GM12878 (cell line): ENCODE measurements around the gene RASGRF1. TPM values are rescaled to one million over a fixed set of nuclear protein-coding genes. Genes with fewer than 3 reads are reported as not detected.

Source experiments
- ATAC-seq: fragments of 200-7000 bp; cut with Tn5 transposase; 3 replicates; pipeline ENCODE4 v1.9.1; 2020; ENCODE audit warnings: mild to moderate bottlenecking, moderate library complexity
- BruUV-seq: library from RNA; stranded (reverse); fragments of 400-500 nt; replicated peaks from 2 replicates; lab custom pipeline; 2021; lab: Mats Ljungman, UMichigan
- CTCF ChIA-PET: fragments of 300-600 bp; sonication (Branson Sonifier 250); formaldehyde crosslinking; extraction: SDS; loops from one replicate; lab custom pipeline; 2021; ENCODE audit warnings: inconsistent platforms; lab: Yijun Ruan, JAX
- POLR2A ChIA-PET: fragments of 350-600 bp; formaldehyde crosslinking; extraction: SDS; loops from one replicate; lab custom pipeline; 2021; ENCODE audit warnings: inconsistent platforms; lab: Charles Lee
- RAD21 ChIA-PET: fragments of 300-600 bp; sonication (Branson Sonifier 250); formaldehyde crosslinking; loops from one replicate; lab custom pipeline; 2023; ENCODE audit warnings: antibody characterized with exemption; ENCODE audit not compliant: unreplicated experiment; lab: Charles Lee
- SMC1A ChIA-PET: fragments of 300-600 bp; sonication (Branson Sonifier 250); formaldehyde crosslinking; loops from one replicate; lab custom pipeline; 2023; ENCODE audit not compliant: unreplicated experiment, uncharacterized antibody; lab: Charles Lee
- DNase-seq: peaks from one replicate; pipeline ENCODE4 v3.0.0-alpha.2; 2011; ENCODE audit warnings: low read depth, low spot score
- FAIRE-seq: peaks from 3 replicates; lab custom pipeline; 2011; peaks lifted over from hg19 to GRCh38; lab: Jason Lieb, UNC
- H2AFZ ChIP-seq: 2 replicates; pipeline ENCODE4 v1.6.0; 2011; ENCODE audit warnings: low read depth, low read length, control low read depth; ENCODE audit not compliant: control insufficient read depth
- H3K27ac ChIP-seq: 2 replicates; pipeline ENCODE4 v1.5.1; 2011; ENCODE audit warnings: control low read depth; ENCODE audit not compliant: control insufficient read depth, insufficient read depth
- H3K27me3 ChIP-seq, 2 experiments: replicated peaks in 1 of 2; 2 replicates each; pipeline versions ENCODE4 v1.6.0 to v1.6.1; 2011; ENCODE audit warnings: low read length in 1 of 2; ENCODE audit not compliant: control insufficient read depth in 2 of 2, insufficient read depth in 2 of 2
- H3K36me3 ChIP-seq, 2 experiments: 2 replicates each; pipeline ENCODE4 v1.5.1; 2011; ENCODE audit warnings: low read length in 1 of 2; ENCODE audit not compliant: control insufficient read depth in 2 of 2, insufficient read depth in 2 of 2
- H3K4me1 ChIP-seq: 2 replicates; pipeline ENCODE4 v1.6.1; 2011; ENCODE audit warnings: mild to moderate bottlenecking, low read length, moderate library complexity, mixed read lengths; ENCODE audit not compliant: control insufficient read depth, insufficient read depth
- H3K4me2 ChIP-seq: 2 replicates; pipeline ENCODE4 v1.6.0; 2011; ENCODE audit warnings: control low read depth; ENCODE audit not compliant: control insufficient read depth, insufficient read depth
- H3K4me3 ChIP-seq: fragments of 200-600 bp; sonication (generic); 2 replicates; pipeline ENCODE4 v1.5.1; 2016
- H3K79me2 ChIP-seq: 2 replicates; pipeline ENCODE4 v1.6.0; 2011; ENCODE audit warnings: low read length; ENCODE audit not compliant: control insufficient read depth, insufficient read depth
- H3K9ac ChIP-seq: 2 replicates; pipeline ENCODE4 v1.8.0; 2011; ENCODE audit warnings: low read length, control low read depth, mixed read lengths; ENCODE audit not compliant: control insufficient read depth, insufficient read depth
- H3K9me3 ChIP-seq: replicated peaks from 3 replicates; pipeline ENCODE4 v1.5.1; 2011; ENCODE audit warnings: mild to moderate bottlenecking, low read length; ENCODE audit not compliant: control insufficient read depth, insufficient read depth
- H4K20me1 ChIP-seq: 2 replicates; pipeline ENCODE4 v1.6.0; 2011; ENCODE audit not compliant: control insufficient read depth, insufficient read depth
- BACH1 ChIP-seq: fragments of 450-650 bp; IDR thresholded peaks from 2 replicates; pipeline ENCODE4 v1.6.1; 2017; ENCODE audit warnings: mild to moderate bottlenecking, borderline replicate concordance
- CHD1 ChIP-seq: IDR thresholded peaks from 2 replicates; pipeline ENCODE4 v1.6.1; 2012; ENCODE audit warnings: low read depth, low read length, improper control_type of control experiment
- HDAC2 ChIP-seq: fragments of 200-600 bp; sonication (generic); IDR thresholded peaks from 2 replicates; pipeline ENCODE4 v1.6.1; 2017
- KDM1A ChIP-seq: fragments of 200-600 bp; sonication (generic); IDR thresholded peaks from 2 replicates; pipeline ENCODE4 v1.6.1; 2016; ENCODE audit warnings: borderline replicate concordance
- MTA3 ChIP-seq: IDR thresholded peaks from 2 replicates; pipeline ENCODE4 v1.6.1; 2012; ENCODE audit warnings: low read length, inconsistent platforms, borderline replicate concordance
- NR2C1 ChIP-seq: fragments of 450-650 bp; IDR thresholded peaks from 2 replicates; pipeline ENCODE4 v1.6.1; 2017; ENCODE audit warnings: antibody characterized with exemption, mild to moderate bottlenecking, moderate library complexity
- POLR2AphosphoS2 ChIP-seq: IDR thresholded peaks from 2 replicates; pipeline ENCODE4 v1.6.1; 2011; ENCODE audit warnings: low read depth, mild to moderate bottlenecking, low read length, improper control_type of control experiment, moderate library complexity
- RB1 ChIP-seq: fragments of 450-650 bp; formaldehyde crosslinking; IDR thresholded peaks from 2 replicates; pipeline ENCODE4 v1.6.1; 2017; ENCODE audit warnings: mild to moderate bottlenecking, borderline replicate concordance
- SIN3A ChIP-seq: IDR thresholded peaks from 2 replicates; pipeline ENCODE4 v1.6.1; 2012; ENCODE audit warnings: low read depth, low read length, improper control_type of control experiment
- SUPT20H ChIP-seq: IDR thresholded peaks from 2 replicates; pipeline ENCODE4 v1.6.1; 2011; ENCODE audit warnings: low read depth, mild to moderate bottlenecking, low read length, moderate library complexity, borderline replicate concordance; ENCODE audit not compliant: control insufficient read depth
- ZNF384 ChIP-seq: IDR thresholded peaks from 2 replicates; pipeline ENCODE4 v1.6.1; 2012; ENCODE audit warnings: low read depth, mild to moderate bottlenecking, low read length, improper control_type of control experiment, borderline replicate concordance
- WGBS: methylation state at CpG from one replicate; pipeline ENCODE4 v1.1.6; 2016; ENCODE audit warnings: low lambda C conversion rate; ENCODE audit not compliant: insufficient replicate concordance, insufficient coverage; ENCODE audit errors: missing lambda C conversion rate; 5-methylcytosine and 5-hydroxymethylcytosine counted together
- in situ Hi-C: fragments of 300-500 bp; cut with MboI; formaldehyde crosslinking; loops from 9 replicates; pipeline ENCODE4 v1.14.3; 2018; ENCODE audit warnings: mixed read lengths
- intact Hi-C: fragments of 100-400 bp; cut with micrococcal nuclease; formaldehyde crosslinking; loops from one replicate; pipeline ENCODE4 v1.14.2; 2022; ENCODE audit not compliant: unreplicated experiment
- polyA plus RNA-seq, 11 experiments: library from polyadenylated mRNA; depleted of rRNA in 4 of 11; unstranded in 6 of 11; stranded (reverse) in 5 of 11; fragments of >200 nt; fragmentation: Nextera tagmentation in 4 of 11; fragmentation: Illumina TruSeq in 1 of 11; extraction: Ambion mirVana in 4 of 11; extraction: Trizol in 1 of 11; gene quantifications; 1 replicate in 1 of 11; 2 replicates in 10 of 11; pipeline versions ENCODE4 v1.2.1 to v1.2.3, GENCODE V29; 2011 to 2016; ENCODE audit warnings: inconsistent platforms in 2 of 11, missing spikeins in 2 of 11, low read depth in 1 of 11
- total RNA-seq, 4 experiments: library from RNA; depleted of rRNA in 3 of 4; stranded (reverse); fragments of >200 nt in 3 of 4; fragmentation: Illumina TruSeq in 1 of 4; extraction: Trizol in 1 of 4; gene quantifications; 2 replicates each; pipeline versions ENCODE4 v1.2.1 to v1.2.3, GENCODE V29; 2013 to 2021
- TF ChIP-seq, protein P1 (sequence below): fragments of 450-650 bp; IDR thresholded peaks from 2 replicates; pipeline ENCODE4 v1.6.1; 2017; ENCODE audit warnings: mild to moderate bottlenecking
- TF ChIP-seq, protein P2 (sequence below): fragments of 150-350 bp; IDR thresholded peaks from 2 replicates; pipeline ENCODE4 v1.6.1; 2014; ENCODE audit warnings: mild to moderate bottlenecking, low read depth, low read length
- TF ChIP-seq, protein P3 (sequence below): IDR thresholded peaks from 2 replicates; pipeline ENCODE4 v1.6.1; 2012; ENCODE audit warnings: improper control_type of control experiment, low read depth, low read length; ENCODE audit not compliant: insufficient replicate concordance

RASGRF1 gene
- total and polyA plus RNA-seq, 10 of the 15 experiments (the other 5 are each of a cell fraction or from before 2014, with no cell fraction given): 0.20 to 1.9 (median 0.86) TPM

DNA sequence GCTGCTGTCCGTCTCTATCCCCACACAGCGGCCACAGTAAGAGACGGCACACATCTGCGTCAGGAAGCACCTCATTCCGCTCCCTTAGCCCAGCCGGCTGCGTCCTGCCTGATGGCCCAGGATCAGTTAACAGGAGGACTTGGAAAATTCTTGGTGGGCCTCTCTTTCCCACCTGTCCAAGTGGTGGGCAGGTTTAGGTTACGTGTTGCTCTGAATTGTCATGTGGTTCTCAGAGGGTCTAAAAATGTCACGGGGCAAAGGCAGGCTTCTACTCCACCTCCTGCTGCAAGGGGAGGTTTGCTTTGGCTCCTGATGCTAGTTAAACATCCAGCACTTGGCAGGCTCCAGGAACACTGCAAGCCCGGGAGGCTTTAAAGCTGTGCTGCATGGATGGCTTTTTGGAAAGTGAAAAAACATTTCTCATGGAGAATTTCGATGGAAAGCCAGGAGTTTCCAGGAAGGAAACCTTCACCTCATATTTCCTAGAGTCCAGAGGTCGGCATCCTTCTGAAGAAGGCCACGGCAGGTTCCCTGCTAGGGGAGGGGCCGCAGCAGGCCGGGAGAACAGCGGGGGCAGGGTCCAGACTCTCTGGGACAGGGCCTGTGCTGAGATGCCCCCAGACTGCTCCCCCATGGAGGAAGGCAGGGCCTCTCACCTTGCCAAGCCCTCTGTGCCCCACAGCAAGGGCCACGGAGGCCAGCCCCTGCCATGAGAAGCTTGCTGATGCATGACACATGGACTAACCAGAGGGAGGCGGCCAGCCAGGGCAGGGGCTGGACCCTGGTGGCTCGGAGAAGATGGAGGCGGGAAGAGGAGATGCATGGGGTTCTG lies 156.5 kb downstream of the RASGRF1 start:
- no peak for FAIRE-seq
- intact Hi-C loops: no loop called here
- RAD21 ChIA-PET: interaction anchor here (1.1 kb wide), 1 partner anchor 73 kb away, joined by 3 read pairs; no protein-coding TSS in a partner anchor
- TF ChIP-seq POLR2AphosphoS2 (no peak), HDAC2 (no peak), ZNF384 (no peak), KDM1A (no peak), MTA3 (no peak), CHD1 (no peak), BACH1 (no peak), SIN3A (no peak), RB1 (no peak), NR2C1 (no peak), SUPT20H (no peak)
- TF ChIP-seq, protein P1, sequence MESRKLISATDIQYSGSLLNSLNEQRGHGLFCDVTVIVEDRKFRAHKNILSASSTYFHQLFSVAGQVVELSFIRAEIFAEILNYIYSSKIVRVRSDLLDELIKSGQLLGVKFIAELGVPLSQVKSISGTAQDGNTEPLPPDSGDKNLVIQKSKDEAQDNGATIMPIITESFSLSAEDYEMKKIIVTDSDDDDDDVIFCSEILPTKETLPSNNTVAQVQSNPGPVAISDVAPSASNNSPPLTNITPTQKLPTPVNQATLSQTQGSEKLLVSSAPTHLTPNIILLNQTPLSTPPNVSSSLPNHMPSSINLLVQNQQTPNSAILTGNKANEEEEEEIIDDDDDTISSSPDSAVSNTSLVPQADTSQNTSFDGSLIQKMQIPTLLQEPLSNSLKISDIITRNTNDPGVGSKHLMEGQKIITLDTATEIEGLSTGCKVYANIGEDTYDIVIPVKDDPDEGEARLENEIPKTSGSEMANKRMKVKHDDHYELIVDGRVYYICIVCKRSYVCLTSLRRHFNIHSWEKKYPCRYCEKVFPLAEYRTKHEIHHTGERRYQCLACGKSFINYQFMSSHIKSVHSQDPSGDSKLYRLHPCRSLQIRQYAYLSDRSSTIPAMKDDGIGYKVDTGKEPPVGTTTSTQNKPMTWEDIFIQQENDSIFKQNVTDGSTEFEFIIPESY: no peak
- TF ChIP-seq, protein P2, sequence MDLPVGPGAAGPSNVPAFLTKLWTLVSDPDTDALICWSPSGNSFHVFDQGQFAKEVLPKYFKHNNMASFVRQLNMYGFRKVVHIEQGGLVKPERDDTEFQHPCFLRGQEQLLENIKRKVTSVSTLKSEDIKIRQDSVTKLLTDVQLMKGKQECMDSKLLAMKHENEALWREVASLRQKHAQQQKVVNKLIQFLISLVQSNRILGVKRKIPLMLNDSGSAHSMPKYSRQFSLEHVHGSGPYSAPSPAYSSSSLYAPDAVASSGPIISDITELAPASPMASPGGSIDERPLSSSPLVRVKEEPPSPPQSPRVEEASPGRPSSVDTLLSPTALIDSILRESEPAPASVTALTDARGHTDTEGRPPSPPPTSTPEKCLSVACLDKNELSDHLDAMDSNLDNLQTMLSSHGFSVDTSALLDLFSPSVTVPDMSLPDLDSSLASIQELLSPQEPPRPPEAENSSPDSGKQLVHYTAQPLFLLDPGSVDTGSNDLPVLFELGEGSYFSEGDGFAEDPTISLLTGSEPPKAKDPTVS: no peak
- TF ChIP-seq, protein P3, sequence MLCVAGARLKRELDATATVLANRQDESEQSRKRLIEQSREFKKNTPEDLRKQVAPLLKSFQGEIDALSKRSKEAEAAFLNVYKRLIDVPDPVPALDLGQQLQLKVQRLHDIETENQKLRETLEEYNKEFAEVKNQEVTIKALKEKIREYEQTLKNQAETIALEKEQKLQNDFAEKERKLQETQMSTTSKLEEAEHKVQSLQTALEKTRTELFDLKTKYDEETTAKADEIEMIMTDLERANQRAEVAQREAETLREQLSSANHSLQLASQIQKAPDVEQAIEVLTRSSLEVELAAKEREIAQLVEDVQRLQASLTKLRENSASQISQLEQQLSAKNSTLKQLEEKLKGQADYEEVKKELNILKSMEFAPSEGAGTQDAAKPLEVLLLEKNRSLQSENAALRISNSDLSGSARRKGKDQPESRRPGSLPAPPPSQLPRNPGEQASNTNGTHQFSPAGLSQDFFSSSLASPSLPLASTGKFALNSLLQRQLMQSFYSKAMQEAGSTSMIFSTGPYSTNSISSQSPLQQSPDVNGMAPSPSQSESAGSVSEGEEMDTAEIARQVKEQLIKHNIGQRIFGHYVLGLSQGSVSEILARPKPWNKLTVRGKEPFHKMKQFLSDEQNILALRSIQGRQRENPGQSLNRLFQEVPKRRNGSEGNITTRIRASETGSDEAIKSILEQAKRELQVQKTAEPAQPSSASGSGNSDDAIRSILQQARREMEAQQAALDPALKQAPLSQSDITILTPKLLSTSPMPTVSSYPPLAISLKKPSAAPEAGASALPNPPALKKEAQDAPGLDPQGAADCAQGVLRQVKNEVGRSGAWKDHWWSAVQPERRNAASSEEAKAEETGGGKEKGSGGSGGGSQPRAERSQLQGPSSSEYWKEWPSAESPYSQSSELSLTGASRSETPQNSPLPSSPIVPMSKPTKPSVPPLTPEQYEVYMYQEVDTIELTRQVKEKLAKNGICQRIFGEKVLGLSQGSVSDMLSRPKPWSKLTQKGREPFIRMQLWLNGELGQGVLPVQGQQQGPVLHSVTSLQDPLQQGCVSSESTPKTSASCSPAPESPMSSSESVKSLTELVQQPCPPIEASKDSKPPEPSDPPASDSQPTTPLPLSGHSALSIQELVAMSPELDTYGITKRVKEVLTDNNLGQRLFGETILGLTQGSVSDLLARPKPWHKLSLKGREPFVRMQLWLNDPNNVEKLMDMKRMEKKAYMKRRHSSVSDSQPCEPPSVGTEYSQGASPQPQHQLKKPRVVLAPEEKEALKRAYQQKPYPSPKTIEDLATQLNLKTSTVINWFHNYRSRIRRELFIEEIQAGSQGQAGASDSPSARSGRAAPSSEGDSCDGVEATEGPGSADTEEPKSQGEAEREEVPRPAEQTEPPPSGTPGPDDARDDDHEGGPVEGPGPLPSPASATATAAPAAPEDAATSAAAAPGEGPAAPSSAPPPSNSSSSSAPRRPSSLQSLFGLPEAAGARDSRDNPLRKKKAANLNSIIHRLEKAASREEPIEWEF: no peak

More for the DNA sequence above, 156.5 kb downstream of the RASGRF1 start:
- Histone ChIP-seq H2AFZ (no peak overlapping the region), H3K4me1 (peaks cover 24% of the 10 kb centered on the region), H3K4me3 (no peak overlapping the region), H3K27me3 (no peaks in the 10 kb centered on the region), H4K20me1 (no peaks in the 10 kb centered on the region), H3K9me3 (no peaks in the 10 kb centered on the region), H3K27ac (no peak overlapping the region), H3K36me3 (peaks cover 47 to 52% of the 10 kb centered on the region in 2 experiments), H3K9ac (no peak overlapping the region), H3K79me2 (peaks cover 20% of the 10 kb centered on the region), H3K4me2 (no peak overlapping the region)
- DNase-seq (no peak), ATAC-seq (no peak)
- in situ Hi-C loops: no loop called here
- WGBS: 86% methylated on average over 20 of the region's 20 CpGs
- ChIA-PET SMC1A (no interaction called here), POLR2A (interaction anchor here (2.6 kb wide), 1 partner anchor 46 kb away, joined by 12 read pairs; no protein-coding TSS in a partner anchor), CTCF (interaction anchor here (1.3 kb wide), 1 partner anchor 24 kb away, joined by 6 read pairs; no protein-coding TSS in a partner anchor)
- BruUV-seq: no TSS peak
